Measurements from ENCODE around the gene EHMT1. TPM values are rescaled to one million over a fixed set of nuclear protein-coding genes. Genes with fewer than 3 reads are reported as not detected.

EHMT1 gene
- total RNA-seq, 1 experiment from 2014 or later: 35.9 TPM

GRCh38 chr9:137598943-137599342, 19.9 kb upstream of the EHMT1 start:
- DNase-seq: no peak
- Histone ChIP-seq H3K9me2 (replicated peaks; ENCODE audit: insufficient read depth, low read length) (no peaks in the 10 kb centered on the region), H3K36me3 (ENCODE audit: insufficient read depth, low read length) (no peaks in the 10 kb centered on the region), H3K79me2 (ENCODE audit: low read length) (no peaks in the 10 kb centered on the region), H3K27me3 (ENCODE audit: low read length) (no peaks in the 10 kb centered on the region), H3K9ac (ENCODE audit: low read length) (no peak overlapping the region), H3K27ac (ENCODE audit: low read length) (no peak overlapping the region), H3K4me3 (ENCODE audit: low read length) (no peak overlapping the region), H3K4me1 (ENCODE audit: low read length) (peaks cover 10% of the 10 kb centered on the region), H3K9me3 (ENCODE audit: low read length) (no peaks in the 10 kb centered on the region), H4K20me1 (ENCODE audit: insufficient read depth, low read depth, low read length) (no peaks in the 10 kb centered on the region), H3K4me2 (ENCODE audit: low read depth, low read length, poor library complexity, severe bottlenecking) (no peak overlapping the region), H2AFZ (ENCODE audit: low read length) (no peak overlapping the region)

- H3K4me2 ChIP-seq (ENCODE audit: low read depth, low read length, poor library complexity, severe bottlenecking): no peak overlapping the region
- no peaks in the 10 kb centered on the region for H3K9me3 ChIP-seq (ENCODE audit: low read length)
- H3K9ac ChIP-seq (ENCODE audit: low read length): peak overlapping the region; percentile 29
- H3K4me1 ChIP-seq (ENCODE audit: low read length): peaks cover 30% of the 10 kb centered on the region
- no peaks in the 10 kb centered on the region for H3K27me3 ChIP-seq (ENCODE audit: low read length)
- no peaks in the 10 kb centered on the region for H3K36me3 ChIP-seq (ENCODE audit: insufficient read depth, low read length)
- DNase-seq: peak; percentile 72
- peaks cover 16% of the 10 kb centered on the region for H3K79me2 ChIP-seq (ENCODE audit: low read length)
- peaks cover 11% of the 10 kb centered on the region; the same call in 1 of the 2 replicates for H4K20me1 ChIP-seq (ENCODE audit: insufficient read depth, low read depth, low read length)
- peak overlapping the region; percentile 75 for H2AFZ ChIP-seq (ENCODE audit: low read length)
- no peak overlapping the region for H3K27ac ChIP-seq (ENCODE audit: low read length)
- no peaks in the 10 kb centered on the region for H3K9me2 ChIP-seq (replicated peaks; ENCODE audit: insufficient read depth, low read length)
- H3K4me3 ChIP-seq (ENCODE audit: low read length): no peak overlapping the region
These were observed 16.1 kb upstream of the EHMT1 start for GRCh38 chr9:137602661-137603060.

- Histone ChIP-seq H3K79me2 (ENCODE audit: low read length) (peaks cover 20% of the 10 kb centered on the region), H3K9ac (ENCODE audit: low read length) (peak overlapping the region; percentile 60), H3K4me2 (ENCODE audit: low read depth, low read length, poor library complexity, severe bottlenecking) (peak overlapping the region; percentile 72)
These were observed 14.9 kb upstream of the EHMT1 start for GRCh38 chr9:137603879-137604278.

GRCh38 chr9:137604345-137605086, 14.3 kb upstream of the EHMT1 start:
- Histone ChIP-seq H3K4me1 (ENCODE audit: low read length) (peaks cover 30% of the 10 kb centered on the region), H3K4me3 (ENCODE audit: low read length) (peak overlapping the region; percentile 57; the same call in 1 of the 2 replicates), H3K27me3 (ENCODE audit: low read length) (no peaks in the 10 kb centered on the region), H3K9ac (ENCODE audit: low read length) (peak overlapping the region; percentile 60), H3K36me3 (ENCODE audit: insufficient read depth, low read length) (no peaks in the 10 kb centered on the region), H3K79me2 (ENCODE audit: low read length) (peaks cover 20% of the 10 kb centered on the region), H3K9me3 (ENCODE audit: low read length) (no peaks in the 10 kb centered on the region), H3K9me2 (replicated peaks; ENCODE audit: insufficient read depth, low read length) (no peaks in the 10 kb centered on the region), H3K27ac (ENCODE audit: low read length) (no peak overlapping the region), H4K20me1 (ENCODE audit: insufficient read depth, low read depth, low read length) (peaks cover 11% of the 10 kb centered on the region; the same call in 1 of the 2 replicates), H2AFZ (ENCODE audit: low read length) (no peak overlapping the region), H3K4me2 (ENCODE audit: low read depth, low read length, poor library complexity, severe bottlenecking) (peak overlapping the region; percentile 72)
- DNase-seq: no peak

More at GRCh38 chr9:137603879-137604278, 14.9 kb upstream of the EHMT1 start:
- no peak for DNase-seq
- Histone ChIP-seq H4K20me1 (ENCODE audit: insufficient read depth, low read depth, low read length) (peaks cover 11% of the 10 kb centered on the region; the same call in 1 of the 2 replicates), H3K9me3 (ENCODE audit: low read length) (no peaks in the 10 kb centered on the region), H2AFZ (ENCODE audit: low read length) (no peak overlapping the region), H3K9me2 (replicated peaks; ENCODE audit: insufficient read depth, low read length) (no peaks in the 10 kb centered on the region), H3K27ac (ENCODE audit: low read length) (no peak overlapping the region), H3K36me3 (ENCODE audit: insufficient read depth, low read length) (no peaks in the 10 kb centered on the region), H3K4me3 (ENCODE audit: low read length) (peak overlapping the region; percentile 57; the same call in 1 of the 2 replicates), H3K4me1 (ENCODE audit: low read length) (peaks cover 30% of the 10 kb centered on the region), H3K27me3 (ENCODE audit: low read length) (no peaks in the 10 kb centered on the region)

GRCh38 chr9:137605121-137606004, 13.4 kb upstream of the EHMT1 start, which contains the start of gene ARRDC1:
ARRDC1 (plus strand) TSS chr9:137605686; CDS start chr9:137605718, 32 bp downstream.
- Histone ChIP-seq H3K27ac (ENCODE audit: low read length) (peak within 1 kb of the TSS; percentile 49), H4K20me1 (ENCODE audit: insufficient read depth, low read depth, low read length) (peaks cover 11% of the 10 kb centered on the region; the same call in 1 of the 2 replicates), H3K36me3 (ENCODE audit: insufficient read depth, low read length) (no peaks in the 10 kb centered on the region), H3K79me2 (ENCODE audit: low read length) (peaks cover 20% of the 10 kb centered on the region), H3K4me2 (ENCODE audit: low read depth, low read length, poor library complexity, severe bottlenecking) (peak within 1 kb of the TSS; percentile 84), H3K9me3 (ENCODE audit: low read length) (no peaks in the 10 kb centered on the region), H3K4me1 (ENCODE audit: low read length) (peaks cover 30% of the 10 kb centered on the region), H3K9ac (ENCODE audit: low read length) (peak within 1 kb of the TSS; percentile 90), H3K27me3 (ENCODE audit: low read length) (no peaks in the 10 kb centered on the region), H2AFZ (ENCODE audit: low read length) (peak within 1 kb of the TSS; percentile 43; the same call in 1 of the 2 replicates), H3K4me3 (ENCODE audit: low read length) (peak within 1 kb of the TSS; percentile 84), H3K9me2 (replicated peaks; ENCODE audit: insufficient read depth, low read length) (no peaks in the 10 kb centered on the region)
- peak; percentile 99 for DNase-seq

GRCh38 chr9:137606005-137606621, 12.7 kb upstream of the EHMT1 start:
- no peaks in the 10 kb centered on the region for H3K9me3 ChIP-seq (ENCODE audit: low read length)
- H3K27me3 ChIP-seq (ENCODE audit: low read length): no peaks in the 10 kb centered on the region
- peaks cover 20% of the 10 kb centered on the region for H3K79me2 ChIP-seq (ENCODE audit: low read length)
- peak overlapping the region; percentile 84 for H3K4me3 ChIP-seq (ENCODE audit: low read length)
- peaks cover 11% of the 10 kb centered on the region; the same call in 1 of the 2 replicates for H4K20me1 ChIP-seq (ENCODE audit: insufficient read depth, low read depth, low read length)
- peaks cover 30% of the 10 kb centered on the region for H3K4me1 ChIP-seq (ENCODE audit: low read length)
- H2AFZ ChIP-seq (ENCODE audit: low read length): no peak overlapping the region
- peak overlapping the region; percentile 49 for H3K27ac ChIP-seq (ENCODE audit: low read length)
- DNase-seq: no peak
- peak overlapping the region; percentile 84 for H3K4me2 ChIP-seq (ENCODE audit: low read depth, low read length, poor library complexity, severe bottlenecking)
- H3K9ac ChIP-seq (ENCODE audit: low read length): peak overlapping the region; percentile 90
- no peaks in the 10 kb centered on the region for H3K9me2 ChIP-seq (replicated peaks; ENCODE audit: insufficient read depth, low read length)
- H3K36me3 ChIP-seq (ENCODE audit: insufficient read depth, low read length): no peaks in the 10 kb centered on the region

GRCh38 chr9:137606734-137607138, 12.1 kb upstream of the EHMT1 start:
- Histone ChIP-seq H3K27me3 (ENCODE audit: low read length) (no peaks in the 10 kb centered on the region), H3K27ac (ENCODE audit: low read length) (no peak overlapping the region), H4K20me1 (ENCODE audit: insufficient read depth, low read depth, low read length) (peaks cover 11% of the 10 kb centered on the region; the same call in 1 of the 2 replicates), H3K36me3 (ENCODE audit: insufficient read depth, low read length) (no peaks in the 10 kb centered on the region), H3K79me2 (ENCODE audit: low read length) (peaks cover 20% of the 10 kb centered on the region), H2AFZ (ENCODE audit: low read length) (no peak overlapping the region), H3K9me3 (ENCODE audit: low read length) (no peaks in the 10 kb centered on the region), H3K4me1 (ENCODE audit: low read length) (peaks cover 30% of the 10 kb centered on the region), H3K9me2 (replicated peaks; ENCODE audit: insufficient read depth, low read length) (no peaks in the 10 kb centered on the region), H3K9ac (ENCODE audit: low read length) (peak overlapping the region; percentile 90), H3K4me2 (ENCODE audit: low read depth, low read length, poor library complexity, severe bottlenecking) (peak overlapping the region; percentile 84), H3K4me3 (ENCODE audit: low read length) (peak overlapping the region; percentile 84)
- no peak for DNase-seq

Data from Karpas-422 (cell line).